ENCODE measurements around the gene KIAA0825.

GRCh38 chr5:94268226-94268625 is 350.2 kb downstream of the KIAA0825 start:
- TF ChIP-seq CTCF (IDR thresholded peaks at IDR 0.05) (no peak), POLR2A (IDR thresholded peaks at IDR 0.05) (no peak)

Measured in adrenal gland (tissue), 5 donors.